Keratinocyte (primary cell): ENCODE data around the gene PITX1. TPM values are rescaled to one million over a fixed set of nuclear protein-coding genes. Genes with fewer than 3 reads are reported as not detected.

Experiments
- DNase-seq: peaks from one replicate; pipeline ENCODE4 v3.0.0-alpha.2; 2011; ENCODE audit warnings: low read depth, missing footprints, low spot score
- FAIRE-seq: peaks from 2 replicates; lab custom pipeline; 2011; peaks lifted over from hg19 to GRCh38; lab: Jason Lieb, UNC
- H2AFZ ChIP-seq: 2 replicates; pipeline ENCODE4 v1.6.0; 2012; ENCODE audit warnings: low read length, control low read depth, inconsistent platforms; ENCODE audit not compliant: control insufficient read depth
- H3K27ac ChIP-seq: 2 replicates; pipeline ENCODE4 v1.5.1; 2011; ENCODE audit warnings: low read length; ENCODE audit not compliant: control insufficient read depth, insufficient read depth
- H3K27me3 ChIP-seq: 3 replicates; pipeline ENCODE4 v1.6.0; 2011; ENCODE audit warnings: low read length; ENCODE audit not compliant: control insufficient read depth, insufficient read depth; ENCODE audit errors: extremely low read depth
- H3K36me3 ChIP-seq, 2 experiments: 2 replicates in 1 of 2; 3 replicates in 1 of 2; pipeline ENCODE4 v1.5.1; 2011; ENCODE audit warnings: low read length in 2 of 2, mild to moderate bottlenecking in 1 of 2; ENCODE audit not compliant: control insufficient read depth in 2 of 2, insufficient read depth in 2 of 2; ENCODE audit errors: extremely low read depth in 1 of 2
- H3K4me1 ChIP-seq: 3 replicates; pipeline ENCODE4 v1.5.1; 2011; ENCODE audit warnings: low read length; ENCODE audit not compliant: control insufficient read depth, insufficient read depth; ENCODE audit errors: extremely low read depth
- H3K4me2 ChIP-seq: 3 replicates; pipeline ENCODE4 v1.6.0; 2011; ENCODE audit warnings: low read depth, low read length; ENCODE audit not compliant: control insufficient read depth, insufficient read depth; ENCODE audit errors: extremely low read depth
- H3K4me3 ChIP-seq, 3 experiments: fragments of 200-600 bp in 1 of 3; sonication (generic) in 1 of 3; 2 replicates in 2 of 3; 3 replicates in 1 of 3; pipeline ENCODE4 v1.5.1; 2011 to 2016; ENCODE audit warnings: low read length in 3 of 3, mild to moderate bottlenecking in 3 of 3, control low read depth in 2 of 3, inconsistent platforms in 1 of 3, low read depth in 1 of 3, mixed read lengths in 1 of 3, mixed run types in 1 of 3, moderate library complexity in 1 of 3; ENCODE audit not compliant: control insufficient read depth in 2 of 3, insufficient read depth in 2 of 3; ENCODE audit errors: extremely low read depth in 1 of 3
- H3K79me2 ChIP-seq: 2 replicates; pipeline ENCODE4 v1.6.0; 2012; ENCODE audit warnings: low read length; ENCODE audit not compliant: control insufficient read depth, insufficient read depth
- H3K9ac ChIP-seq: 3 replicates; pipeline ENCODE4 v1.6.0; 2011; ENCODE audit warnings: low read length; ENCODE audit not compliant: control insufficient read depth, insufficient read depth; ENCODE audit errors: extremely low read depth
- H3K9me1 ChIP-seq: 3 replicates; pipeline ENCODE4 v1.6.0; 2011; ENCODE audit warnings: low read length; ENCODE audit not compliant: control insufficient read depth, insufficient read depth; ENCODE audit errors: extremely low read depth
- H3K9me3 ChIP-seq: 2 replicates; pipeline ENCODE4 v1.5.1; 2012; ENCODE audit warnings: low read depth, low read length; ENCODE audit not compliant: control insufficient read depth
- H4K20me1 ChIP-seq: 3 replicates; pipeline ENCODE4 v1.6.0; 2011; ENCODE audit warnings: low read length; ENCODE audit not compliant: control insufficient read depth, insufficient read depth; ENCODE audit errors: extremely low read depth
- CTCF ChIP-seq, 3 experiments: IDR thresholded peaks in 1 of 3; conservative IDR thresholded peaks in 1 of 3; optimal IDR thresholded peaks in 1 of 3; 2 replicates in 2 of 3; 3 replicates in 1 of 3; pipeline versions ENCODE3 to v1.5.1; 2011; ENCODE audit warnings: low read length in 3 of 3, mild to moderate bottlenecking in 3 of 3, moderate library complexity in 2 of 3, control low read depth in 1 of 3, inconsistent platforms in 1 of 3; ENCODE audit not compliant: insufficient read depth in 2 of 3; ENCODE audit errors: extremely low read depth in 1 of 3
- EZH2 ChIP-seq: IDR thresholded peaks from one replicate; pipeline ENCODE4 v1.6.1; 2012; ENCODE audit warnings: inconsistent platforms, mild to moderate bottlenecking, low read length, moderate library complexity
- dilution Hi-C: fragments of 300-500 bp; cut with MboI; formaldehyde crosslinking; loops from one replicate; pipeline ENCODE4 v1.7.0; 2020; ENCODE audit warnings: low sequenced_read_pairs; ENCODE audit not compliant: extremely low pct_ligation_motif_present
- polyA plus RNA-seq, 5 experiments: library from polyadenylated mRNA; depleted of rRNA in 3 of 5; stranded (reverse) in 3 of 5; stranded (forward) in 1 of 5; unstranded in 1 of 5; fragments of >200 nt; gene quantifications; 1 replicate in 1 of 5; 2 replicates in 3 of 5; 3 replicates in 1 of 5; pipeline versions ENCODE4 v1.2.1 to v1.2.3, GENCODE V29; 2011 to 2012; ENCODE audit warnings: missing spikeins in 2 of 5, low read depth in 1 of 5, low replicate concordance in 1 of 5

The PITX1 gene
- polyA plus RNA-seq, 1 donor (not counting 4 experiments of a cell fraction or from before 2014, with no cell fraction given), result 0.73 TPM

- DNase-seq, result no peak
- Histone ChIP-seq H3K9me3 (no peaks in the 10 kb centered on the region), H3K9me1 (no peaks in the 10 kb centered on the region), H3K27ac (no peak overlapping the region), H3K79me2 (no peaks in the 10 kb centered on the region), H3K4me1 (no peaks in the 10 kb centered on the region), H2AFZ (no peak overlapping the region), H3K36me3 (no peaks in the 10 kb centered on the region), H3K27me3 (peaks cover 3% of the 10 kb centered on the region), H3K4me3 (no peak overlapping the region), H4K20me1 (no peaks in the 10 kb centered on the region), H3K9ac (no peak overlapping the region), H3K4me2 (no peak overlapping the region)
- no peak for TF ChIP-seq CTCF (optimal IDR thresholded peaks at IDR 0.05 in 1 of 3, IDR thresholded peaks at IDR 0.05 in 1 of 3, conservative IDR thresholded peaks at IDR 0.05 in 1 of 3; ENCODE audit: extremely low read depth in 1 of 3, insufficient read depth in 2 of 3, low read length in 3 of 3)
- TF ChIP-seq EZH2, result no peak
- no peak for FAIRE-seq
- dilution Hi-C loops, result no loop called here
Observed at GRCh38 chr5:135012951-135013391, 21.1 kb downstream of the PITX1 start.

GRCh38 chr5:135012033-135012588 is 21.9 kb downstream of the PITX1 start:
- Histone ChIP-seq H3K27me3 (peaks cover 3% of the 10 kb centered on the region), H3K27ac (no peak overlapping the region), H2AFZ (no peak overlapping the region), H3K4me2 (no peak overlapping the region), H3K36me3 (no peaks in the 10 kb centered on the region), H3K9me3 (no peaks in the 10 kb centered on the region), H3K9ac (no peak overlapping the region), H3K9me1 (no peaks in the 10 kb centered on the region), H3K79me2 (no peaks in the 10 kb centered on the region), H4K20me1 (no peaks in the 10 kb centered on the region), H3K4me1 (no peaks in the 10 kb centered on the region), H3K4me3 (no peak overlapping the region)
- no peak for TF ChIP-seq EZH2
- no peak for TF ChIP-seq CTCF (optimal IDR thresholded peaks at IDR 0.05 in 1 of 3, IDR thresholded peaks at IDR 0.05 in 1 of 3, conservative IDR thresholded peaks at IDR 0.05 in 1 of 3; ENCODE audit: extremely low read depth in 1 of 3, insufficient read depth in 2 of 3, low read length in 3 of 3)
- FAIRE-seq (no peak), DNase-seq (no peak)
- dilution Hi-C loops, result no loop called here
